Islet of Langerhans (tissue), 1 donor: ENCODE measurements around the gene GABARAP.
"Not testable (repeated sequence)": the region's sequence is repeated elsewhere in the genome, so short reads cannot be mapped to it uniquely, and the experiment has no call there.

Experiments
- FAIRE-seq: peaks from one replicate; lab custom pipeline; 2011; peaks lifted over from hg19 to GRCh38; lab: Jason Lieb, UNC

Gene GABARAP

GRCh38 chr17:7260651-7261378 lies 18.6 kb upstream of the GABARAP start:
- FAIRE-seq: no peak

GRCh38 chr17:7260151-7260550 lies 17.9 kb upstream of the GABARAP start:
- FAIRE-seq: no peak

- FAIRE-seq: no peak
Observed at GRCh38 chr17:7259555-7259889, 17.3 kb upstream of the GABARAP start.

GRCh38 chr17:7258731-7259554 lies 16.7 kb upstream of the GABARAP start:
- FAIRE-seq: no peak

GRCh38 chr17:7256766-7257456 lies 14.7 kb upstream of the GABARAP start:
- FAIRE-seq: no peak

DNA sequence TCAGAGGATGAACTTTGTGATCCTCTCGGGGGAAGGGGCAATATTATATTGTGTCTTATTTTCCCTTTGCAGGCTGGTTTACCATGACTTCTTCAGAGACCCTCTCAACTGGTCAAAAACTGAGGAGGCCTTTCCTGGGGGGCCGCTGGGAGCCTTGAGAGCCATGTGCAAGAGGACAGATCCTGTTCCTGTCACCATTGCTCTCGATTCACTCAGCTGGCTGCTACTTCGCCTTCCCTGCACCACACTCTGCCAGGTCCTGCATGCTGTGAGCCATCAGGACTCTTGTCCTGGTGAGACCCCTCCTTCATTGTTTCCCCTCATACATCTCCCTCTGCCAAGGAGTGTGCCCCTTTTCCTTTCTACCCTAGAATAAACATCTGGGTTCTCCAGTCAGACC lies 12.3 kb upstream of the GABARAP start:
- no peak for FAIRE-seq

GRCh38 chr17:7253082-7253481 lies 10.8 kb upstream of the GABARAP start:
- FAIRE-seq: no peak

GRCh38 chr17:7252176-7253043 lies 10.2 kb upstream of the GABARAP start, which contains the start of gene ELP5:
Gene ELP5, plus strand, starts transcription at chr17:7252215. Its CDS starts 336 bp downstream, at chr17:7252551.
- FAIRE-seq: no peak

DNA sequence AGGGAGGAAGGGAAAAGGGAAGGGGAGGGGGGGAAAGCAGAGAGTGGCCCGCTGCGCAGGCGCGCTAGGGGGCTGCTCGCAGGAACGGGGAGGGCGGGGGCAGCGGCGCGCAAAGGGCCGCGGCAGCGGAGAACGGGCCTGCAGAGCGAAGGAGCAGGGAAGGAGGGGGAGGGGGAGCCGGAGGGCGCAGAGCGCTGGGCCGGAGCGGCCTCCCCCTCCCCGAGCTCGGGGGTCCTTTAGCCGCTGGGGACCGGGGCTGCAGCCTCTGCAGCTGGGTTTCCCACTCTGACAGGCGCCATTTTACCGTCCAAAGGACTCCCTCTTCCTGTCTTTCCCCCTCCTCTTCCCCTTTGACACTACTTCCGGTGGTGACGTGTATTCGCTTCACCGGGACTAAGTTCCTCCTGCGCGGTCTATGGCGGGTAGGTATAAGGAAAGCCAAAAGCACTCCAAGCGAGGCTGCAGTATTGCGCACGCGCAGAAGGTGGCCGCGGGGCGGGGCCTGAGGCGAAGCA lies 9.5 kb upstream of the GABARAP start, which contains the start of gene CTDNEP1:
CTDNEP1 (minus strand) TSS at position 74 of the 515 bp plus-strand sequence. CDS start 438 bp downstream, outside the sequence.
- FAIRE-seq: peak; percentile 96

GRCh38 chr17:7250695-7251627 lies 8.7 kb upstream of the GABARAP start:
- FAIRE-seq: no peak

- FAIRE-seq: no peak
Observed at GRCh38 chr17:7249830-7250229, 7.6 kb upstream of the GABARAP start.

DNA sequence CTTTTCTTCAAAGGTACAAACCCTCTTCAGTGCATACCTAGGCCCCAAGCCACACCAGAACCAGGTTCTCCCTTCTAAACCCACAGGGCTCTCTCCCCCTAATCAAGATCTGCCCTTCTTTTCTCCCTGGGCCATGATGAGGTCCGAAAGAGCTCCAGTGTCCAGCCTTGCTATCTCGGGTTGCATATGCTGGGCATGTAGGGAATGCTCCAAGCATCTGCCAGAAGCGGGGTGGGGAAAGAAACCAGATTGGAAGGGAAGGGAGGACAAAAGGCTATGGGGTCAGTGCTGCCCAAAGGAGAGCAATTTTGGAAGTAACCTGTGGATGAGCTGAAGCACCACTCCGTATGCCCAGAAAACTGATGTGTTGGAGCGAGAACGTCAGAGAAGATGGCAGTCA lies 7.0 kb upstream of the GABARAP start:
- FAIRE-seq: no peak

DNA sequence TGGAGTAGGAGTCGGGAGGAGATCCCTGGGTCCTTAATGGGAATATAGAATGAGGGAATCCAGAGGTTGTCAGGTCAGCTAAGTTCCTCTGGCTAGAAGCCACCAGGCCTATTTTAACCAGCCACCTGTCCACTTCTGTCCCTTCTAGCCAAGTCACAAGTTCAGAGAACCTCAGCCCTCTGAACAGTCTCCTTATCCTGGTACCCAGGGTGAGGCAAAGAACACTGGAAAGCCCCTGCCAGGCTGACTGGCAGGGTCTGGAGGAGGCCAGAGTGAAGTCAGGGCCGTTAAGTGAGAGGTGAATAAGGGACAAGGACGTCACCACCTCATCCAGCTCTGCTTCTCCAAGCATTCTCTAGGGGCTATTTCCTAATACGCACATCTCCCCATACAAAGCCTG lies 6.5 kb upstream of the GABARAP start:
- FAIRE-seq: no peak

- no peak for FAIRE-seq
Observed at GRCh38 chr17:7246779-7247178, 4.5 kb upstream of the GABARAP start.

DNA sequence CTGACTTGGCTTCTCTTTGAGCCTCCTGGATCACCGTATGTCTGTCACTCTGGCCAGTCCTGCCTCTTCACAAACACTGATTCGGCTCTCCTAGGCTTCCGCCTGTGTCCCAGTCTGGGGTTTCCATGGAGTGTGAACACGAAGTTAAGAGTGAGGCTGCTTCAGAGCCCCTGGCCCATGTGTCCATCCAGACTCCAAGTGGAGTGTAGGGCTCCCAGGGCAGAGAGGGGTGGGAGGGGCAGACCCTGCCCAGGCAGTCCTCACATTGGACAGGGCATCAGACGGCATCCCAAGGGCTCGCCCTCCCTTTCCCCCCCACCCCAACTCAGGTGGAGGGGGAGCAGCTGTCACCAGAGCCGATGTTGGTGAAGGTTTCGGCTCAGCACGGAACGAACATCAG lies 1.6 kb upstream of the GABARAP start:
- not testable (repeated sequence) for FAIRE-seq

GRCh38 chr17:7243453-7243729 lies 1.1 kb upstream of the GABARAP start:
- FAIRE-seq: no peak

DNA sequence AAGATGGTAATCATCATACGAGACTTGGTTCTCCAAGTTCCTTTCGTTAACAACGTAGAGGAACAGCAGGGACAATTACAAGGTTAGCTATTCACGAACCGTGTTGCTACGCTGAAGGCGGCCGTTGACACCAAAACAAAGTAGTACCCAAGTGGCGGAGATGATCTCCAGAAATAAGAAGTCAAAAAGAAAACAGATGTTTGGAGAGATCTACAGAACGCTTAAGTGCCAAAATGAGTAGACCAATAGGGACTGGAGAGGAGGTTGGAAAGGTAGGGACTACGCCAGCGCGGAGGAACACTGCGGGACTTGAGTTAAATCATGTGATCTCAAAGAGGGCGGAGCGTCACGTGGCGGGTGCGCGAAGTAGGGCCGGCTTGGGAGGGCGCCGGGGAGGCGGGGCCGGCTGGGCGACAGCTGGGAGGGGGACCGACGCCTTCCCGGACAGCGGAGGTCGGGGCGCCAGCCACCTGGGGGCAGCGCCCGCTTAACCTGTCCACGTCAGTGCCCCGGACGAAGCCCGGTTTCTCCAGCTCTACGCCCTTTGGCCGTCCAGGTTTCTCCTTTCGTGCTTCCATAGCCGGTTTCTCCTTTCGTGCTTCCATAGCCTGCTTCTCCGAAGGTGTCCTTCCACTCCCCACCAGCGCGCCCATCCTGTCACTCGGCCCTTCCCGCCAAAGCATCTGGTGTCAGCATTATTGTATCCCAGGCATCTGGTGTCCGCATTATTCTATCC lies 636 bp upstream of the GABARAP start:
- FAIRE-seq: peak; percentile 98

GRCh38 chr17:7241090-7241733 lies 1.0 kb downstream of the GABARAP start:
- no peak for FAIRE-seq

- FAIRE-seq: no peak
Observed at GRCh38 chr17:7240375-7240774, 1.9 kb downstream of the GABARAP start.
